NCI-H146 treated with DMSO at 0.1 percent for 48 hours (cell line): ENCODE data around the gene ZC3H18.
A peak's percentile ranks its signal among the peaks of the same experiment; 100 is the strongest.

Source experiments
- DNase-seq: peaks from one replicate; lab custom pipeline; 2025; ENCODE audit not compliant: unreplicated experiment; lab: John Stamatoyannopoulos, UW

ZC3H18 gene

GRCh38 chr16:88548985-88549384 is 21.2 kb upstream of the ZC3H18 start:
- DNase-seq: peak; percentile 4

DNA sequence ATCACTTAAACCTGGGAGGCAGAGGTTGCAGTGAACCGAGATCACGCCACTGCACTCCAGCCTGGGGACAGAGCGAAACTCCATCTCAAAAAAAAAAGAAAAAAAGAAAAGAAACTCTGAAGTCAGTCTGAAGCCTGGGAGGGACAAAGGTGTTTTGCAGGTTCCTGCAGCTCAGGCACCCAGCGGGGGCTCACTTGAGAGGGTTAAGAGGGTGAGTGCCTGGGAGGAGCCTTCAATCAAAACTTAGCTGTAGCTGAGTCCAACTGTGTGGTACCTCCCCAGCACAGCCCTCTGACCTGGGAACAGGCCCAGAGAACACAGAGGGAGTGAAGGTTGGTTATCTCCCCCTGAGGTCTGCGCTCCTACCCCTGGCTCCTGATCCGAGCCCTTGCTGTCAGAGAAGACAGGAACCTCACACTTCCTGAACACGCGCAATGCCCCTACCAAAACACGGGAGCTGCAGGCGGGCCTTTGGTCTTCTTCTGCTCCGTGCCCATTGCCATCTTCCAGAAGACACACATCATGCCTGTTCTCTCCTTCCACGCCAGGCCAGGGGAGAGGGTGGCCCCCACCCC is 20.4 kb upstream of the ZC3H18 start:
- no peak for DNase-seq

GRCh38 chr16:88550246-88550661 is 19.9 kb upstream of the ZC3H18 start:
- DNase-seq: no peak

DNA sequence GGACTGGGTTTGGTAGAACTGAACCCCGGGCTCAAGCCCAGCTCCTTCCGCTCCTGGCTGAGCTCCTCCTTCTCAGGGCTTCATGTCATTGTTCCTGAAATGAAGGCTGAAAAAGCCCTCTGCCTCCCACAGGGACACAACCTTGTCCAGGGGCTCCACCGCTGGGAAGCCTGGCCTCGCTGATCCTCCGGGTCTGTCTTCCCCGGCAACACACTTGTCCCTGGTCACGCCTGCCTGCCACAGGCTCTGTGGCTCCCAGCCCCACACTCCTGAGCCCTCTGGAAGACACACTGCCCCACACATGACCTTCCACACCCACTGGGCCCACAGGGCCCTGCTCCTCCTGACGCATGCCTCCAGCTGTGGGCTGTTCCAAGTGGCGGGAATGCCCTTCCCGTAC is 18.0 kb upstream of the ZC3H18 start:
- no peak for DNase-seq

DNA sequence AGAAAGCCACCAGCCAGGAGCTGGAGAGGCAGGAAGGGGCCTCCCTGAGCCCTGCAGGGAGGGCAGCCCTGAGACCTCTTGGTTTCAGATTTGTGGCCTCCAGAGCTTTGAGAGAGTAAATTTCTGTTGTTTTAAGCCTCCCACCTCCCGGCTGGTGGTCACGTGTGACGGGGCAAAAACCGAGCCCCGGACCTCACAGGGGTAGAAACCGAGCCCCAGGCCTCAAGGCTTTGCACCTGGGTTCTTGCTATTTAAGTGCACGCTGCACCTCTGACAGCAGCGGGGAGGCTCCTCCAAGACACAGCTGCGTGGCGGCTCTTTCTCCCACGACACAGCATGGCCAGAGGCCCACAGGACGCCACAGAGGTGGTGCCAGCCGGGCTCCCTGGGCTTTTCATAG is 17.4 kb upstream of the ZC3H18 start:
- no peak for DNase-seq

DNA sequence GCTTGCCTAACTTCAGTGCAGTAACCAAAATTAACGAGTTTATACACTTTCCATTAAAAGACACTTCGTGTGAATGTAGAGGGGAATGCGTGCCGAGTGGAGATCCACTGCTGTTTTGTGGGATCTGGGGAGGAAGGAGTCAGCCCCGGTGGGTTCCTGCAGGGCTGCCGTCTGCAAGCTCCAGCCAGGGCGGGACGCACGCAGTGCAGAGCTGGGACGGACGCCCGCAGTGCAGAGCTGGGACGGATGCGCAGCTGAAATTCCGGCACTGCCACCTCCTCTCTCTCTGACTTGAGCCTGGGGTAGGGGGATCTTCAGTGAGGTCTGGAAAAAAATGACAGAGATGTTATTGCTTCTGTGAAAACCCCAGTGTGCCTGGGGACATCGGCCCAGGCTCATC is 16.5 kb upstream of the ZC3H18 start:
- DNase-seq: no peak

DNA sequence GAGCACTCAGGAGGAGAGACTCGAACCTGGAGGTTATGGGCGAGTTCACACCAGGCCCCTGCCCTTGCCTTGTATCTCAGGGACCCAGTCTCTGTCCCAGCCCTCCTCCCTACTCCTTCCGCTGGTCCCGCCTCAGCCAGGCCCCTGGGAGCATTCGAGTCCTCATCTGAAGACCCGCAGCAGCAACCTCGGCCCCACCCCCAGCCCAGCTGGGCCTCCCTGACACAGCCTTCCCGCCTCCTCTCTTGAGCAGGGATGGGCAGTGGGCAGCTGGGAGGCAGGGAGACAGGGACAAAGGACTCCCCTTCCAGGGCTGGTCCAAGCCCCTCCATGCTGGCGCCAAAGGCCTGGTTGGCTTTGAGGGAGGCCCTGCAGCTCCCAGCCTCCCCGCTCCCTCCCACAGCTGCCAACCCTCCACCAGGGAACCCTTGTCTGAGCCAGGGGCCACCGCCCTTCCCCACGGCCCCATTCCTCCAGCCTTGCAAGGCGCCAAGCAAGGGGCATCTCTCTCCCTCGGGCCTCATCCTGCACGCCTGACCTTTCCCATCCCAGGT is 15.4 kb upstream of the ZC3H18 start:
- no peak for DNase-seq

- DNase-seq: no peak
Observed at GRCh38 chr16:88556294-88556988, 13.8 kb upstream of the ZC3H18 start.

DNA sequence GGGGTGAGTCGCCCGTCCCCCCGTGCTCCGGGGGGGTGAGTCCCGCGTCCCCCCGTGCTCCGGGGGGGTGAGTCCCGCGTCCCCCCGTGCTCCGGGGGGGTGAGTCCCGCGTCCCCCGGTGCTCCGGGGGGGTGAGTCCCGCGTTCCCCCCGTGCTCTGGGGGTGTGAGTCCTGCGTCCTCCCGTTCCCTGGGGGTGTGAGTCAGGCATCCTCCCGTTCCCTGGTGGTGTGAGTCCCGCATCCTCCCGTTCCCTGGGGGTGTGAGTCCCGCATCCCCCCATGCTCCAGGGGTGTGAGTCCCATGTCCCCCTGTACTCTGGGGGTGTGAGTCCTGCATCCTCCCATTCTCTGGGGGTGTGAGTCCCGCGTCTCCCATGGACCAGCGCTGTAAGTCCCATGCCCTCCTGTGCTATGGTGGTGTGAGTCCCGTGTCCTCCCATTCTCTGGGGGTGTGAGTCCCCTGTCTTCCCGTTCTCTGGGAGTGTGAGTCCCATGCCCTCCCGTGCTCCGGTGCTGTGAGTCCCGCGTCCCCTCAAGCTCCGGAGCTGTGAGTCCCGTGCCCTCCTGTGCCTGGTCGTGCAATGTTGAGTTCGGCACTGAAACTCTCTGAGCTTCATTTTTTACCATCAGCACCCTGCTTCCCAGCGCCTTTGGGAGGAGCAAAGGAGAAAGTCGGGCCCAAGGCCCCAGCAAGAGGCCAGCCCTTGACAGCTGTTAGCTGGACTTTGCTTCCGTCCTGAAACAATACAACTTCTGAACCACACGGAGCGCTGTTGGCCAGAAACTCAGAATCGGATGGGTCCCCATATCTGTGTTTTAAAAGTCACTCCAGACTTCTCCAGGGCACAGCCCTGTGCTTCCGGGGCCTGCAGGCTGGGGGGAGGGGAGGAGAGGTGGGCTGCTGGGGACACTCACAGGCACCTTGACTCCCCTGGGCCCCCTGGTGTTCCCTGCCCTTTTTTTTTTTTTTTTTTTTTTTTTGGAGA is 11.5 kb upstream of the ZC3H18 start:
- DNase-seq: peak; percentile 55

GRCh38 chr16:88560714-88561484 is 9.3 kb upstream of the ZC3H18 start:
- DNase-seq: no peak

DNA sequence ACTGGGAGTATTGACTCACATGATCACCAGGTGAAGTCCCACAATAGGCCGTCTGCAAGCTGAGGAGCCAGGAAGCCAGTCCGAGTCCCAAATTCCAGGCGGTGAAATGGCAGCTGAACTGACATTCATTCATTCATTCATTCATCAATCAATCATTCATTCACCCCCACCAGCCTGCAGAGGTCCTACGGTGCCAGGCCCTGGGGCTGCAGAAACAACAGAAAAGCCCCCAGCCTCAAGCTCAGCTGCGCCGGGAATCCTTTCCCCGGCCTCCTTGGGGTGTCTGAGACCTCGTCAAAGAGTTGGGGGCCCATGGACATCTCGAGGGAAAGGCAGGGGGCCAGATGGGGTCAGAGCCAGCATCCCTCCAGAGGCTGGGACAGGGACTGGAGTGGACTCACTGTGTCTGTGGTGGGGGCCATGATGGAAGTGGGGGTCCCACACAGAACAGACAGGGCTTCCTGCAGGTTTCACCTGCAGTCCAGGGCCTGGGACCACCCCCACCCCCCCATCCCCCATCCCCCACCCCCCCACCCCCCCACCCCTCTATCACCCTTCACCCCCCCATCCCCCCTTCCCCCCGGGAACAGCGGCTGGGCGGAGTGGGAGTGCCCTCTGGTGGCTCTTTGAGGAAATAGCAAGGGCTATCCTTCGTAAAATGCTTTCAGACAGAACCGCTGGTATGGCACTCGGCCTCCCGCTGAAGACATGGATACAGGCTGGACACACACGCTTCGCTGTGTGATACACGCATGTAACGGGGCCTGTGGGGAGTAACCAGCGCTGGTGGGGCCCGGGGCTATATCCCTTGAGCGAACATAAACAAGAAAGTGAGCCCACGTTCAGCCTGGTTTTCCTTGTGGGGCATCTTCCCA is 8.5 kb upstream of the ZC3H18 start:
- no peak for DNase-seq

GRCh38 chr16:88566158-88566557 is 4.0 kb upstream of the ZC3H18 start:
- no peak for DNase-seq

- DNase-seq: no peak
Observed at GRCh38 chr16:88568710-88569613, 1.2 kb upstream of the ZC3H18 start.

GRCh38 chr16:88569614-88569984 is 604 bp upstream of the ZC3H18 start:
- DNase-seq: no peak

GRCh38 chr16:88570691-88571092 is 489 bp downstream of the ZC3H18 start:
- no peak for DNase-seq

DNA sequence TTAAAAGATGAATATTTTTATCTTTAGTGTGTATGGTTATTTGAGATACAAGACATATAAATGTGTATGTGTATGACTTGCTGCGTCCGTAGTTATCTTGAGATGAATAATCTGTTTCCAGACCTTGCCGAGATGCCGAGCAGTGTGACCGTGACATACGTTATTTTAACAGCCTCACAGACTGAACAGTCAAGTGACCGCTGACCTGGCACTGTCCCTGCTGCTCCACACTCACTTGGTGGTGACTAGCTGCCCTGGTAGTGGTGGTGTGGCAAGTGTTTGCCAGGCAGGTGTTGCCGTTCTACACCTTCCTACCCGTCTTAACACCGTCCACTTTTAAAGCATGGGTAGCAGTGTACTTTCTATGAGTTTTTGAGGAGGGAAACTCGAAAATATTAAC is 5.0 kb downstream of the ZC3H18 start:
- DNase-seq: no peak

DNA sequence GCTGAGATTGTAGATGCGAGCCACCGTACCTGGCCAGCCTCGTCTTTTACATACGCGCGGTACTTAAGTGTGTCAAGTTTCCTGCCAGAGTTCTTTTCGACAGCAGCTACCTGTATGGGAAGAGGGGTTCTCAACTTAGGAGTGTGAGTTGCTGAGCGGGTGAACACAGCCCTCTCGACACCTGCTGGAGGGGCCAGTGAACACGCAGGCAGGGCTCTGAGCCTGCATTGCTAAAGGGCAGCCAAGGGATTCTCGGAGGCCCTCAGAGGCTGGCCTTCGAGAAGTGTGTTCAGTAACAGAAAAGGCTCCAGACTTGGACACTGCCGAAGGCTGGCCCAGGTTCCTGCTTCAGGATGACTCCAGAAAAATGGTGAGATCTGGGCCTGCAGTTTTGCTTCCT is 6.1 kb downstream of the ZC3H18 start:
- DNase-seq: no peak

GRCh38 chr16:88577166-88577565 is 7.0 kb downstream of the ZC3H18 start:
- no peak for DNase-seq
